ENCODE data around the gene COMT.

- TF ChIP-seq POLR2A (IDR thresholded peaks at IDR 0.05): no peak
- no peak for TF ChIP-seq POLR2AphosphoS5 (IDR thresholded peaks at IDR 0.05)
Observed at GRCh38 chr22:19975707-19976035, 34.1 kb downstream of the COMT start.
